GM19351 (cell line): ENCODE results near the gene E2F2.

Experiments
- ATAC-seq: cut with Tn5 transposase; IDR thresholded peaks from one replicate; pipeline ENCODE4 v1.9.1; 2021; ENCODE audit warnings: mild to moderate bottlenecking, moderate library complexity; ENCODE audit not compliant: unreplicated experiment

The E2F2 gene

DNA sequence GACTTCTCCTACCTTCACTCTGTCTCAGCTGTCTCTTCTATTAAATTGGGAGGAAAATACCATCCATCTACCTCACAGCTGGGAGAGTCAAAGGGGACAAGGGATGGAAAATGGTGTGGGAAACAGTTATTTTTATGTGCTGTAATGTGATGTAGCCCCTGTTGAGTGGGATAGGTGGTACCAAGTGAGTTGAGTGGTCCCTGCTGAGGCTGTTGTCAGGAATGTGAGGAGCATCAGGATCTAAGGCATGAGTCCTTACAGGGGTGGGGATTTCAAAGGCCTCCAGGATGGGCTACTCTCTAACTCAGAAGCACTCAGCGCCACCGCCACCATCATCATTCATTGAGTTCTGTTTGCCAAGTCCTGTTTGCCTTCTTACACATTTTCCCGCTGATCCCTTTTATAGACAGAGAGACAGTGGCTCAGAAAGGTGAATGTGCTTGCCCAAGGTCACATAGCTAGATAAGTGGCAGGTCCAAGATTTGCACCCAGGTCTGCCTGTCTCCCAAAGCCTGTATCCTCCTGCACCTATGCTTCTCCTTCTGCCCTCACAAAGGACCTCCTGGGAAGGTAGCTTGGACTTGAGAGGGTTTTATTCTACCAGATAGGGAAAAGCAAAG is 32.8 kb upstream of the E2F2 start:
- ATAC-seq = no peak

DNA sequence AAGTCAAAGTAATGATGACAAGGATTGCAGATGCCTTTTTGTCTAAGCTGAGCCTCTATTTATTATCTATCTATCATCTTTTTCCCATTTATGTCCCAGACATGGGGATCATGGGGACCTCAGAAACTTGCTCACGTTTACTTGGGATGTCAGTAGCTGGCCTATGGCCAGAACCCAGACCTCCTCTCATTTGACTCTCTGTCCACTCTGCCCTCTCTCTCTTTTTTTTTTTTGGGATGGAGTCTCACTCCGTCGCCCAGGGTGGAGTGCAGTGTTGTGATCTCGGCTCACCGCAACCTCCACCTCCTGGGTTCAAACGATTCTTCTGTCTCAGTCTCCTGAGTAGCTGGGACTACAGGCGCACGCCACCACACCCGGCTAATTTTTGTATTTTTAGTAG is 32.0 kb upstream of the E2F2 start:
- no peak for ATAC-seq

DNA sequence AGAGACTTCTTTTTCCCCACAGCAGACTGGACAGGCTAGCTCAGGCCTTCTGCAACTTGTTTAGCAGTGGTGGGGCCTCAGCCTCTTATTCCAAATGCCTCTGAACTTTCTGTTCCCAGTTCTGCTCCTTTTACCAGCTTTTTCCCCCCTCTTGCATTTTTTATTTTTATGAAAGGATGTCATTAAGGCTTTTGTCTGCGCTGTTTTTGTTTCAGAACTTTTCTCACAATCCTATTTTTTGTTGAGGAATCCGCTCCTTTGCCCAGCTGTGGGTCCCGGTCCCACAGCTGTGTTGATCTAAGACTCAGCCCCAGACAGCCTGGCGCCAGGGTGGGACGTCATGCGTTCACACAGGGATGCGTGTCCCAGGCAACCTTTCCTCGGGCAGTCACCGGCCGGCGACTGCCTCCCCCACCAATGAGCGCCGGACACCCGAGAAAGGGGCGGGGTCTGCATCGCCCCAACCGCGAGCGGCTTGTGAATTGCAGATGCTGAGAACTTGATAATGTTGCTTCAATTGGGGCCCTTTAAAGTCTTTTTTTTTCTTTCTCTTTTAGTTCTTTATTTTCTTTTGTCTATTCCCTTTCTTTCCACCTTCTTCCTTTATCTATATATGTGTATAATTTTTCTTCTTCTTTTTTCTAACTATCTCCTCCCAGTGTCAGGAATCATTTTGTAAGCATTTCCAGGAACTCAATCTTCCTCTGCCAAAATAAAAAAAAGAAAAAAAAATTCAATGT is 31.3 kb upstream of the E2F2 start:
- no peak for ATAC-seq

DNA sequence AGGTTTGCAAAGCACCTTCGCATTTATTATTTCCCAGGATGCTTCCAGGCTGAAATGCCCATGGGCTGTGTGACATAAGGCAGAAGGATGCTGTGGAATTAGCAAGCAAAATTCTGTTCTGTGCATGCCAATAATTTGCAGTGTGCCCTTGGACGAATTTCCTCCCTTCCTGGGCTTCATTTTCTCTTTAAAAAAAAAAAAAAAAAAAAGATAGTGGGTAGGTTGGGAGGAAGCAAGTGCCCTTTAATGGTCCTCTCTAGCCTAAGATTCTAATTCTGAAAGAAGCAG is 30.7 kb upstream of the E2F2 start:
- no peak for ATAC-seq

DNA sequence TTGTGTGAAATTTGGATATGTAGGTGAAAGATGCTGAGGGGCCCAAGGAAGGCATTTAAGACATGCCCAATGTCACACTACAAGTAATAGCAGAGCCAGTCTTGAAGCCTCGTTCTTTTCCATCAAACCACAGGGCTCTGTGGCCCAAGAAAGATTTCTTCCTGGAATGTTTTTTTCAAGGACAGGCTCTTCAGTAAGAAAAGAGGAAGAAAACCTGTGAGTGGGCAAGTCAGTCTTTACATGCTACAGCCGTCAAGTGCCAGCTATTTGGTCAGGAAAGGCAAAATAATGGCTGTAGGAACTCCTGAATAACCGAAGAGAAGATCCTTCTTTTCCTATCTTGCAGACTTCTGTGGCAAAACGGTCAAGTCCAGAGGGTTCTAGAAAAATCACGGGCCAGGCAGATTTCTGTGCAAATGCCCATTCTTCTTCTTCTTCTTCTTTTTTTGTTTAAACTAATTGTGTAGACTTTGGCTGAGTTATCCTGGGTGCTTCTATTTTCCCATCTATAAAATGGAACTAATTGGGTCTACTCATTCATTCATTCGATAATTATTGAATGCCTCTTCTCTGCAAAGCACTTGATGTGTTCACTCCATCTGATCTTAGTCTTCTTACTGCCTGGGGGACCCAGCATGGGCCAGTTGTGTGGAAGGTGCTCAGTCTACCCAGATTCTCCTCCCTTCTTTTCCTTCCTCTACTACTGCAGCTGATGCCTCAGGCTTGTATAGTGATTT is 30.2 kb upstream of the E2F2 start:
- no peak for ATAC-seq

DNA sequence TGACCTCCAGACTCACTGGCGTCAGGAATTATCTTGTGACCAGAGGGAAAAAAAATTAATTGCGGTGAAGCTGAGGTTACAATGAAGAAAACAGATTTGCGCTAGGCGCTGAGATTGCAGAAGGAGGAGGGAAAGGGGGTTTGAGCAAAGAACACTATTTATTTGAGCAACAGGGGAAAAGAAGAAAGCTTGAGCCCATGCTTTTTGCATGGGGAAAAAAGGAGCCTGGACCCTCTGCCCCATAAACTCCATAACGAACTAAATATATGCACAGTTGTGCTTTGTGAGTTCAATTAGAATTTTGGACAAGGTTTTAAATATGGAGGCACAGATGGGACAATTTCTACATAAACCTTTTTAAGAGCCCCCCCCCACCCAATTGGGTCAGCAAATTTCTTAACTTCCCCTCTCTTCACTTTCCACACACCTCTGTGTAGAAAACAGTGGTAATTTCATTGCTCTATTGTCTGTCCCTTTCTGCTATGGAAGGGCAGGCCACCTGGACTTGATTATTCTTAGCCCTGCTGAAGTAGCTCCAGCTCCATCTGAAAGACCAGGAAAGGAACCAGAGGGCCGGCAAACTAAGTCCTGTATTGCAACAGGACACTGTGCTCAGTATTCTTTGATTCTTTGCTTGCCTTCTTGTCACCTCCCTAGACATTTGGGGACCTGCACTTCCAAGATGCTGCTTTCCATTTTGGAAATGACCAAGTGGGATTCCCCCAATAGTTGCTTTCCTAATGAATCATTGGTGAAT is 29.1 kb upstream of the E2F2 start:
- no peak for ATAC-seq

DNA sequence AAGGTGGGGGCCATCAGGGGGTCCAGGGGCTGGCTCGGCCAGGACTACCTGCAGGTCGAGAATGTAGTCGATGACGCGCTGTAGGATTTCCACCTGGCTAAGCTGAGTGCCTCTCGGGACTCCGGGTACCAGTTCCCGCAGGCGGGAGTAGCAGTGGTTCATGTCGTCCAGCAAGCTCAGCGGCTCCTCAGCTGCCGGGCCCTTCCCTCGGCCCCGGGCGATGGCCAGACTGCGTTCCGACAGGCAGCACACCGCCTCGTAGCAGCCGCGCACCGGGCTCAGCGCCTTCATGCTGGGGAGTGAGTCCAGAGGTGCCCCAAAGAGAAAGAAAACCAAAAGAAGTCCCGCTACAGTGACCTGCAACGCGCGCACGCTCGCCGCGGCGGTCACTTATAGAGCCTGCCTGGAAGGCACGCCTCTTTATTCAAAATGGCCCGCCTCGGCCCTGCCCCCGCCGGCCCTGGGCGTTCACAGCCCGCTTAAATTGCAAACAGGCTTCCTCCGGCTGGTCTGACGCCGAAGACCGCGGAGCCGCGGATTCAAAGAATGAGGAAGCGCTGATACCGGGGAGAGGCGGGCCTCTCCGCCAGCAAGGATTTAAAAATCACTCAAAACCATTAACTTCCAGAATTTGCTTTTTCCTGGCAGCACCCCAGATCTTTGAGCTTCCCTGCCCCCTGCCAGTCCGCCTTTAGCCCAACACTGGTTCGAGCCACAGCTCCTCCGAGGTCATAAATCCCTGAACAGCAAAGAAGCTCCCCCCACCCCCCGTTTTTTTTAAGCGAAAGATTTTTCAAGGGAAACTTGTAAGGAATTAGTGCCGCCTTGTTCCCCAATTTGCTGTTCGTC is 28.3 kb upstream of the E2F2 start, which contains the start of gene ID3:
Gene ID3 (minus strand): TSS at position 366 of the 849 bp plus-strand sequence. CDS start 75 bp downstream, at position 291.
- ATAC-seq = peak; percentile 66

DNA sequence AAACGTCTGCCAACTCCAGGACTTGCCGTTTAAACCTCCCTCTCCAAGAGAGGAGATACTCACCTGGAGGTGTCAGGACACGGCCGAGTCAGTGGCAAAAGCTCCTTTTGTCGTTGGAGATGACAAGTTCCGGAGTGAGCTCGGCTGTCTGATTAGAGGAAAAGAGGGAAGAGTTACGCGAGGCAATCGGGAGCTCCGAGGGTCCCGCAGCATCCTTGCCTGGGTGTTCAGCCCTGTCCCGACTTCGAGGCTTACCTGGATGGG is 27.8 kb upstream of the E2F2 start:
- ATAC-seq = no peak

DNA sequence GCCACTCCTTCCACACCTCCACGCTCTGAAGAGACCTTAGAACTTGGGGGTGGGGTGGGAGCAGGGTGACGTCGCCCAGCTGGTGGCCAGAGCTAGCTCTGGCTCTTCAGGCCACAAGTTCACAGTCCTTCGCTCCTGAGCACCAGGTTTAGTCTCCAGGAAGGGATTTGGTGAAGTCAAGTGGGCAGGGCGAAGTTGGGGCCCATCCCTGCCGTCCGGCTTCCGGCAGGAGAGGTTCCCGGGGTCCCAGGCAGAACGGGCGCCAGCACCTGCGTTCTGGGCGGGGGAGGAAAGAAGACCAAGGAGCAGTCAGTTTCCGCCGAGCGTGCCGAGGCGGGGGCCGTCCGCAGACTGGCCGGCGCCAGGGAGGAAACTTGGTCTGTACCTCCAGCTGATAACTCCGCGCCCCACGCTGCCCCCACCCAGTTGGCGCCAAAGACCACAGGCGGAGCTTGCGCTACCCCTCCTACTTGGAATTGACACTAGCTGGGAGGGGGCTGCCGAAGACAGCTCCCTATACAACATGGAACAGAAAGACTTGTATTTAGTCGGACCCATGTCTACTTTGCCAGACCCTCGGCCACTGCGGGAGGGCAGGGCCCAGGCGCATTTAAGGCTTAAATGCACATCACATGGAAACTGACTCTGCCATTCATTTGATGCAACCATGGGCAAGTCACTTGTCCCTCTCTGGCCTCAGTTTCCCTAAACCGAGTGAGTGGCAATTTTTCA is 27.3 kb upstream of the E2F2 start:
- no peak for ATAC-seq

DNA sequence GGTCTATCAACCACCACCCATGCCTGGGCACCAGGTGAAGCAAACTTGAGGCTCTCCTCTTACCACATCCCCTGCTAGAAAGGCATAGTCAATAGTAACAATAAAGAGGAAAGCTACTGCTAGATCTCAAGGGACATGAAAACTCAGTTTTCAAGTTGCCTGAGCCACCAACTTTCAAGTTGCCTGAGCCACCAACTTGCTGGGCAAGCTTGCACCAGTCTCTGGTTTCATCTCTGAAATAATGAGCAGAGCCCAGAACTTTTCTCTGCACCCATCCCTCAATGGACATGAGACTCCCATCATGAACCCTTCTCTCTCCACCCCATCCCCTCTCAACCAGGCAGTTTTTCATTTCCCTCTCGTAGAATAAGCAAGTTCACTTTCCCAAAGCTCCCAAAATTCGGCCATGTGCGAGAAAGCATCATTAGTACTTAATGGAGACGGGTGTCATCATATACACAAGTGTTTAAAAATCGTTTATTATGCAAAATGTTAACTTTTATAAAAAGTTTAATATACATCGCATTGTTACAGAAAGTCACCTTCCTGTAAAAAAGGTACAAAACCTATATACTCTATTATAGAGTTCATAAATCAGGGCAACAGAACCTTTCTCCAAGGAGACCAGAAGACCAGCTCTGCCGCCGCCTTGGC is 26.6 kb upstream of the E2F2 start:
- no peak for ATAC-seq

DNA sequence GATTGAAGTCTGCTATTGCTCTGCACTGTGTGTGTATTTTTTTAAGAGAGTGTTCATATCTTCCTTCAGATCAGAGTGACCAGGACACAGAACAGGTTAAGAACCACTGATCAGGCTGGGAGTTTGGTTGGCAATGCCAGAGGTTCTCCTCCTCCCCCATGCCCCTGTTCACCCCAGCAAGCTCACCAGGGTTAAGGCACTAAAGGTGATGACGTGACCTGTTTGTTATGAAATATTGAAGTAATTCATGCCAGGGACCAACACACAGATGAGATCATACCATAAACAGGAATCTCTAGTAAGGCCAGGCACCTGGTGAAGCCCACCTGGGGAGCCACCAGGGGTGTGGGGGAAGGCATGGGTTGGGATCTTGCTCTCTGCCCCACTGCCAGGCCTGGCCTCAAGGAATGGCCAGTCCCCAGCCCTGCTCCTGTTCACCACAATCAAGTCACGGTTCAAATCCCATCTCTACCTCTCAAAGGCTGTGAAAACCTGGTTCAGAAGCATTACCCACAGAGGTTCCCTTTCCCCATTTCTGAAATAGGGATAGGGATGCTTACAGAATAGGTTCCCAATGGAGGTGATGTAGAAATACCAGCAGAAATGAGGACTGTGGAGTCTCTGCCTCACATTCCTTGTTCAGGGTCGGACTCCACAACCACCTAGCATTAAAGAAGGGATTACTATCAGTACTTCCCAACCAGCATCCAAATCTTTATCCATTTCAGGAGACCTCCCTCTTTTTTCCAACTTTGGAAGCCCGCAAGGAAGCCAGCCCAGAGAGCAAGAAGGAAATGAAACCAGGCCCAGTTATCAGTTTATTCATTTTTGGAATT is 25.8 kb upstream of the E2F2 start:
- no peak for ATAC-seq

DNA sequence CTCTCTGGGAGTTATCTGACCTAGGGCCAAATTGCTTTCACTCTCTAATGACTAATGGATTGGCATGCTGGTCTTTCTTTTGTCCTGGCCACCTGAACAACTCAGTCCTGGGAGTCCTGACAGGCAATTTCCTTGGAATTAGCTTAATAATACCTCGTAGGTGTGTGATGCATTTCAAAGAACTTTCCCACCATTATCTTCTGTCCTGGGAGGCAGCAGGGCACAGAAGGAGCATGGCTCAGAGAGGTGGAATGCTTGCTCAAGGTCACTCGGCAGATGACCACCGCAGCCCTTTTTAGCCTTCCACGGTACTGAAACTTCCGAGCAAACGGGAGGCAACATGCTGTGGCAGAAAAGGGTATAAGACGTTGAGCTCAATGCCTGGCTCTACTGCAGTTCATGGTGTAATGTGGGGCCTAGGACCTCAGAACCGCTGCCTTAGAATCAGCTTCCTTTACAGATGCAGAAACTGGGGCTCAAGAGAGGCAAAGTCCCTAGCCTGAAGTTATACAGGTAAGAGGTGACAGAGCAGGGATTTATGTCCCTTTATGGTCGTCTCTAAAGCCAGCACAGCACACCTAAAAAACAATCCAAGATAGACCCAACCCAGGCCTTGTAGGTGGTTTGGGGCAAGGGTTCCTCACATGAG is 25.1 kb upstream of the E2F2 start:
- ATAC-seq = no peak

DNA sequence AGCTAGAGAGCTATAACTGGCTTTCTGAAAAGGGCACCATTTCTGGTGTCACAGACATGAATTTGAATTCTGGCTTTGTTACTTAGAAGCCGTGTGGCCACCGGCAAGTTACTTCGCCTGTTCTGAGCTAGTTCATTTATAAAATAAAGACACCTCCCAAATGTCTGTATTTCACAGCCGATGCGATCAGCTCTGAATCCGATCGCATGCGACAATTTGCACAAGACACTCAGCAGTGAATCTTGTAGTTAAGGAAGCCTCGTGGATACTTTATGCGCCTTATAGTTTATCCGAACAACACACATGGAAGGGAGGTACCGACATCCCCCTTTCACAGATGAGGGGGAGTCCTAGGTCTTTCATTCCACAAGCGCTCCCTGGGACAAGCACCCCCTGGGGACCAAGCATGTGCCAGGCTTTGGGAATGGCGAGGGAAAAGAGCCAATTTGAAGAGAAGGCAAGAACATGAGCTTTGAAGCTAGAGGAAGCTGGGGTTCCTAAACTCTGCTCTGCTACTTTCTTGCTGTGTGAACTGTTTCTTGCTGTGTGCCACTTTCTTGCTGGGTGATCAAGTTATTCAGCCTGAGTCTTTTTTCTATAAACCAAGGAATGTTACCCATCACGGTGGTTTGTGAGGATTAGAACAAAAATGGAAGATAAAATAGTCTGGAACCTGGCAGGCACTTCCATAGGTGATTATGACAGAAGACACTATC is 24.4 kb upstream of the E2F2 start:
- peak; percentile 1 for ATAC-seq

DNA sequence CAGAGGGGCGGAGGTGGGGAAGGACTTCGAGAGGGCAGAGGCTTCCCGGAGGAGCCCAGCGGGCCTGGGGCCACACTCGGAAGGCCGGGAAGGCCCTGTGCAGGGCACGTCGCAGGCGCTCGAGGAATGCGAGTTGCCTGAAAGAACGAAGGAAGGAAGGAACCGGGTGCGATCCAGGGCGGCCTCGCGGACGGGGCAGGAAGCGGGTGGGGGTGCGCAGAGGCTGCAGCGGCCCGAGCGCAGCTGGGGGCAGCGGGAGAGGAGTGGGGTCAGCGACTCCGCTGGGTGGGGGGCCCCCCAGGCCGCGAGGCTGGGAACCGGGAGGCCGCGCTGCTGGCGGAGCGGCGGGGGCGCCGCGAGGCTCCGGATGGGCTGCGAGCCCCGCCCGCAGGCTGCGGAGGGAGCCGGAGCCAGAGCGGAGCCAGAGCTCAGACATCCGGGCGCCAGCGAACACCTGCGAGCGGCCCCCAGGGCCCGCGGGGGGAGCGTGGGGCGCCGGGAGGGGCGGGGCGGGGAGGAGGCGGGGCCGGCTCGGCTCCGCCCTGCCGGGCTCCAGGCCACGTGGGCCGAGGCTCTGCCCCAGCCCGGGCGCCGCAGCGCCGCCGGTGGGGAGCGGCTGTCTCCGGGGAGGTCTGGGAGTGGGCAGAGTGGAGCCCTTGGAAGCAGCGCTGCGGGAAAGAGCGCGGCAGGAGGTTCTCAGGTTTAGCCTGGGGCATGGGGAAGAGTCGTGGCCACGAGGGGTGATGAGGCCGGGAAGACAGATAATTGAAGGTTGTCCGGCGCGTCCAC is 23.6 kb upstream of the E2F2 start:
- peak; percentile 45 for ATAC-seq

DNA sequence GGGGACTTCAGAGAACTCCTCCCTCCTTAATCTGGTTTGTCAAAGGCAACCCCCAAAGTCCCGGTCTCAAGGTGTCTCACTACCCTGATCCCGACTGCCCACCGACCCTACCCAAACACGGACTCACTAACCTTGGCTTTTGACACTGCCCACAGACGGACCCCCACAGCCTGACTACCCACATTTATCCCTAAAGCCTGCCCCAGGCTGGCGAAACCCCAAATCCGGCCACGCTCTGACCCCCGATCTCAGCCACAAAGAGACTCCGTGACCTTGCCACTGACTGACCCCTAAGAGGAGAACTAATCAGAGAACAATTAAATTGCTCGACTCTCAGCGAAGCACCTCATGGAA is 23.1 kb upstream of the E2F2 start:
- no peak for ATAC-seq

DNA sequence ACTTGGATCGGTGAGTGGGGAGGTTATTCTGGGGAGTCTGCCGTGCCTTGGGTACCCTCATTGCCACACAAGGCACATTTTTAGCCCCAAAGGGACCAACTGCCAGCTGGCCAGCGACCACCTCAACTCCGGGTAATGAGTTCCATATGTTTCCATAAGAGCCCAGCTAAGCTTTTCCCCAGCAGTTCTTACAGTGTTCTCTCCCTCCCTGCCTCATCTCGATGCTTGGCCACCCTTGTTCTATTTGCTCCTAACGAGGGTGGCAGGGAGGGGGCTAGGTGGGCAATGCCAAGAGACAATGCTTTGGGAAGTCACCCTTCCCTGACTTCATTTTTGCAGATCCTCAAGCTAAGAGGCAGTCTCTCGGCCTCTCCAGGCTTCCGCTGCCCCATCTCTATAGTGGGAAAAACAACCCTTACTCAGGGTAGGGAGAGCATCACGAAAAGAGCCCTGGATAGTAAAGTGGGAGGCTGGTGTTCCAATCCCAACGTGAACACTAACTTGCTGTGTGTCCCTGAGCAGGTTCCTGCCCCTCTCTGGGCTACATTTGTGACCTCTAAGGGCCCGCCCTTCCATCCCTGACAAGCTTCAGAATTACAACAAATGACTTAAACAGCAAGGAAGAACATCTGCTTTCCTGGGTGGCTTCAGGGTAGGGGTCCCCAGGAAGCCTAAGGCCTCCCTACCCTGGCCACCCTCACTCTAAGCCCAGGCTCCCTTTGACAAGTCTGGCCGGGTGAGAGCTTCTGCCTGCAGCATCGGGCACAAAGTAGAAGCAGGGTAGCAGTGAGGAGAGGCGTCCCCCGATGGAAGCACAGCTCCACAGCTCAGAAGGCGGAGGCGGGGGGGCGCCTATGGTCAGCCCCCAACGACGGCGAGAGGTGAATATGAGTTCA is 22.4 kb upstream of the E2F2 start:
- ATAC-seq = no peak
